ENCODE measurements around the gene CDK8.

- no peak for TF ChIP-seq YY1 (IDR thresholded peaks at IDR 0.05; ENCODE audit: insufficient read depth, insufficient read length)
- TF ChIP-seq SUZ12 (IDR thresholded peaks at IDR 0.05; ENCODE audit: extremely low read depth, insufficient read depth, insufficient read length) = no peak
- TF ChIP-seq ZNF274 (IDR thresholded peaks at IDR 0.05; ENCODE audit: low read depth, low read length) = no peak
Observed at GRCh38 chr13:26326562-26326961, 72.6 kb downstream of the CDK8 start.

Measured in NT2/D1 (cell line).